LHCN-M2 (cell line): ENCODE measurements around the gene LAMP1. TPM values are rescaled to one million over a fixed set of nuclear protein-coding genes. Genes with fewer than 3 reads are reported as not detected.
A peak's percentile ranks its signal among the peaks of the same experiment; 100 is the strongest.
"Not testable (repeated sequence)": the region's sequence is repeated elsewhere in the genome, so short reads cannot be mapped to it uniquely, and the experiment has no call there.

Experiments used
- DNase-seq: peaks from one replicate; pipeline ENCODE4 v3.0.0-alpha.2; 2012; ENCODE audit warnings: low read depth
- polyA plus RNA-seq: library from polyadenylated mRNA; unstranded; fragments of >200 nt; gene quantifications from one replicate; pipeline ENCODE4 v1.2.1, GENCODE V29; 2012; ENCODE audit warnings: missing spikeins
- total RNA-seq: library from RNA; depleted of rRNA; stranded (reverse); fragments of >200 nt; gene quantifications from 2 replicates; pipeline ENCODE4 v1.2.3, GENCODE V29; 2014; rRNA removed

Gene LAMP1
- 197 and 234 TPM in 2 replicates for total RNA-seq
- 313 TPM for polyA plus RNA-seq

GRCh38 chr13:113296823-113297369 lies at the start of gene LAMP1:
TSS of gene LAMP1 (plus strand) at chr13:113297239. CDS start at chr13:113297435, 196 bp downstream.
- peak; percentile 97 for DNase-seq

GRCh38 chr13:113252516-113253095 lies 44.4 kb upstream of the LAMP1 start:
- no peak for DNase-seq

- not testable (repeated sequence) for DNase-seq
Observed at GRCh38 chr13:113257908-113258307, 39.1 kb upstream of the LAMP1 start.

- no peak for DNase-seq
Observed at GRCh38 chr13:113258321-113259054, 38.6 kb upstream of the LAMP1 start.

GRCh38 chr13:113260996-113261395 lies 36.0 kb upstream of the LAMP1 start:
- DNase-seq: no peak

GRCh38 chr13:113263016-113263415 lies 34.0 kb upstream of the LAMP1 start:
- not testable (repeated sequence) for DNase-seq

- DNase-seq: no peak
Observed at GRCh38 chr13:113267642-113268405, 29.2 kb upstream of the LAMP1 start.

- no peak for DNase-seq
Observed at GRCh38 chr13:113272031-113272430, 25.0 kb upstream of the LAMP1 start.

GRCh38 chr13:113272701-113273181 lies 24.3 kb upstream of the LAMP1 start:
- DNase-seq: no peak

GRCh38 chr13:113273321-113273720 lies 23.7 kb upstream of the LAMP1 start:
- DNase-seq: no peak

GRCh38 chr13:113273851-113274590 lies 23.0 kb upstream of the LAMP1 start:
- DNase-seq: peak; percentile 50

GRCh38 chr13:113274721-113275120 lies 22.3 kb upstream of the LAMP1 start:
- DNase-seq: no peak

- DNase-seq: peak; percentile 74
Observed at GRCh38 chr13:113275387-113275786, 21.7 kb upstream of the LAMP1 start.

GRCh38 chr13:113280126-113280525 lies 16.9 kb upstream of the LAMP1 start:
- DNase-seq: no peak

- DNase-seq: no peak
Observed at GRCh38 chr13:113283904-113284303, 13.1 kb upstream of the LAMP1 start.

GRCh38 chr13:113288880-113289279 lies 8.2 kb upstream of the LAMP1 start:
- DNase-seq: no peak

- DNase-seq: no peak
Observed at GRCh38 chr13:113291129-113291528, 5.9 kb upstream of the LAMP1 start.

- peak; percentile 51 for DNase-seq
Observed at GRCh38 chr13:113292021-113292862, 4.8 kb upstream of the LAMP1 start.

- DNase-seq: no peak
Observed at GRCh38 chr13:113293686-113294085, 3.4 kb upstream of the LAMP1 start.

GRCh38 chr13:113295776-113296175 lies 1.3 kb upstream of the LAMP1 start:
- DNase-seq: no peak
